ENCODE measurements around the gene ATP6V1C2. TPM values are rescaled to one million over a fixed set of nuclear protein-coding genes. Genes with fewer than 3 reads are reported as not detected.

ATP6V1C2 gene
- polyA plus RNA-seq, 3 donors = 0.03 TPM; not detected in 2

DNA sequence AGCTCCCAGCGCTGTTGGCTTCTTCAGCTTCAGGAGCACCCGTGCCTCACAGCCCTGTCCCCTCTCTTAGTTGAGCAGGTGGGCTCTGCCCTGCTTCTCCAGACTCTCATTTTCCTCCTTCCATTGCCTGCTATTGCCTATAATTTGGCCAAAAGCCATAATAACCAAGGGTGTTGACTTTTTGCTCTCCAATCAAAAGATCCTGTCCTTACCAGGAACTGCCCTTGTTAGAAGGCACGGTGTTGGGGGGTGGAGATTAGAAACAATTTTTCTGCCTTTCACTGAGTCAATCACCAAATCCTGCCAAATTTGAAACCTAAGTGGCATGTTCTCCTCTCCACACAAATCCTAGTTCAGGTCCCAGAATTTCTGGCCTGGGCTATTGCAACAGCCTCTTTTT lies 107.9 kb downstream of the ATP6V1C2 start:
- 85% methylated on average over 2 of the region's 3 CpGs for WGBS (ENCODE audit: insufficient coverage)
- Mint-ChIP-seq H3K9me3 (peaks cover 0 to 2% (median 0%) of the 10 kb centered on the region in 7 donors), H3K27me3 (ENCODE audit: low read depth in 3 of 3) (peaks cover 19 to 48% (median 32%) of the 10 kb centered on the region in 3 donors), H3K4me1 (peaks cover 14% of the 10 kb centered on the region), H3K4me3 (no peak overlapping the region), H3K36me3 (no peaks in the 10 kb centered on the region), H3K27ac (no peak overlapping the region)
- H2AFZ ChIP-seq (ENCODE audit: insufficient read depth, low read depth, low read length, poor library complexity, severe bottlenecking) = no peak overlapping the region
- DNase-seq = no peak
- H3K79me2 ChIP-seq (ENCODE audit: insufficient read depth, low read length) = no peaks in the 10 kb centered on the region
- H3K9ac ChIP-seq (ENCODE audit: insufficient read depth, low read length, poor library complexity, severe bottlenecking) = no peak overlapping the region
- TF ChIP-seq, protein P1, sequence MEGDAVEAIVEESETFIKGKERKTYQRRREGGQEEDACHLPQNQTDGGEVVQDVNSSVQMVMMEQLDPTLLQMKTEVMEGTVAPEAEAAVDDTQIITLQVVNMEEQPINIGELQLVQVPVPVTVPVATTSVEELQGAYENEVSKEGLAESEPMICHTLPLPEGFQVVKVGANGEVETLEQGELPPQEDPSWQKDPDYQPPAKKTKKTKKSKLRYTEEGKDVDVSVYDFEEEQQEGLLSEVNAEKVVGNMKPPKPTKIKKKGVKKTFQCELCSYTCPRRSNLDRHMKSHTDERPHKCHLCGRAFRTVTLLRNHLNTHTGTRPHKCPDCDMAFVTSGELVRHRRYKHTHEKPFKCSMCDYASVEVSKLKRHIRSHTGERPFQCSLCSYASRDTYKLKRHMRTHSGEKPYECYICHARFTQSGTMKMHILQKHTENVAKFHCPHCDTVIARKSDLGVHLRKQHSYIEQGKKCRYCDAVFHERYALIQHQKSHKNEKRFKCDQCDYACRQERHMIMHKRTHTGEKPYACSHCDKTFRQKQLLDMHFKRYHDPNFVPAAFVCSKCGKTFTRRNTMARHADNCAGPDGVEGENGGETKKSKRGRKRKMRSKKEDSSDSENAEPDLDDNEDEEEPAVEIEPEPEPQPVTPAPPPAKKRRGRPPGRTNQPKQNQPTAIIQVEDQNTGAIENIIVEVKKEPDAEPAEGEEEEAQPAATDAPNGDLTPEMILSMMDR (IDR thresholded peaks at IDR 0.05) = no peak
- no peaks in the 10 kb centered on the region for H3K36me3 ChIP-seq (replicated peaks in 1 of 2; ENCODE audit: control insufficient read depth in 1 of 2, insufficient read depth in 2 of 2, low read length in 2 of 2)
- no peaks in the 10 kb centered on the region for H4K20me1 ChIP-seq (ENCODE audit: insufficient read depth, low read length)
- peaks cover 0 to 39% of the 10 kb centered on the region in 2 donors for H3K27me3 ChIP-seq (ENCODE audit: control insufficient read depth in 2 of 2, insufficient read depth in 2 of 2, low read length in 2 of 2)
- no peaks in the 10 kb centered on the region for H3K9me3 ChIP-seq (replicated peaks in 1 of 2; ENCODE audit: control insufficient read depth in 1 of 2, insufficient read depth in 1 of 2, low read length in 2 of 2)
- intact Hi-C loops (cut with micrococcal nuclease) = no loop called here
- no peak overlapping the region for H3K27ac ChIP-seq (ENCODE audit: low read depth in 1 of 2, low read length in 2 of 2)
- H3K4me2 ChIP-seq (replicated peaks; ENCODE audit: extremely low read depth, low read length, poor library complexity, severe bottlenecking) = no peak overlapping the region
- H3K4me3 ChIP-seq (replicated peaks in 1 of 3; ENCODE audit: low read depth in 2 of 3, low read length in 3 of 3) = no peak overlapping the region
- peaks cover 0 to 5% of the 10 kb centered on the region in 2 donors for H3K4me1 ChIP-seq (ENCODE audit: control insufficient read depth in 1 of 2, insufficient read depth in 2 of 2, low read length in 2 of 2)

DNA sequence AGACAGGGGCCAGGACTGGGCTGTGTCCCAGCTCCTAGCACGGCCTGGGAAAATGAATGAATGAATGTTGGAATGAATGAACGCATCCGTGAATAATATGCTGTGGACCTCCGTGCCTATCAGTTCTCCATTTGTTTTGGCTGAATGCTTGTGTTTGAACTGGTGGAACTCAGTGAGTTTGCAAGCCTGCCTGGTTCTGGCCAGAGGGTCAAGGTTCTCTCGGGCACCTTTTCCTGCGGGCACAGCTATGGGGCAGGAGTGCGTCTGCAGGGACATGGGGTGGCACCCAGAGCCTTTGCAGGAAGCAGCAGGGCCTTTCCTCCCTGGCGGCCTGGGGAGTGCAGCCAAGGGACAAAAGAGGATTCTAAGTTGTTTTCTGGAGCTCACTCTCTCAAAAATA lies 108.8 kb downstream of the ATP6V1C2 start:
- intact Hi-C loops (cut with micrococcal nuclease) = loop anchor here (5.0 to 10.0 kb wide), 2 partner anchors 292 to 615 kb away; no protein-coding TSS in a partner anchor
- H3K79me2 ChIP-seq (ENCODE audit: insufficient read depth, low read length) = no peaks in the 10 kb centered on the region
- H3K27ac ChIP-seq (ENCODE audit: low read depth in 1 of 2, low read length in 2 of 2) = no peak overlapping the region
- no peak overlapping the region for H3K4me2 ChIP-seq (replicated peaks; ENCODE audit: extremely low read depth, low read length, poor library complexity, severe bottlenecking)
- Mint-ChIP-seq H3K36me3 (no peaks in the 10 kb centered on the region), H3K27me3 (ENCODE audit: low read depth in 3 of 3) (peaks cover 19 to 49% (median 29%) of the 10 kb centered on the region in 3 donors), H3K4me1 (peaks cover 16% of the 10 kb centered on the region), H3K9me3 (peaks cover 0 to 2% (median 0%) of the 10 kb centered on the region in 7 donors), H3K4me3 (no peak overlapping the region), H3K27ac (no peak overlapping the region)
- DNase-seq = no peak
- H3K9ac ChIP-seq (ENCODE audit: insufficient read depth, low read length, poor library complexity, severe bottlenecking) = no peak overlapping the region
- H3K9me3 ChIP-seq (replicated peaks in 1 of 2; ENCODE audit: control insufficient read depth in 1 of 2, insufficient read depth in 1 of 2, low read length in 2 of 2) = no peaks in the 10 kb centered on the region
- WGBS (ENCODE audit: insufficient coverage) = 94% methylated on average over 7 of the region's 8 CpGs
- H2AFZ ChIP-seq (ENCODE audit: insufficient read depth, low read depth, low read length, poor library complexity, severe bottlenecking) = no peak overlapping the region
- H3K4me1 ChIP-seq (ENCODE audit: control insufficient read depth in 1 of 2, insufficient read depth in 2 of 2, low read length in 2 of 2) = peaks cover 0 to 5% of the 10 kb centered on the region in 2 donors
- no peaks in the 10 kb centered on the region for H3K36me3 ChIP-seq (replicated peaks in 1 of 2; ENCODE audit: control insufficient read depth in 1 of 2, insufficient read depth in 2 of 2, low read length in 2 of 2)
- H3K27me3 ChIP-seq (ENCODE audit: control insufficient read depth in 2 of 2, insufficient read depth in 2 of 2, low read length in 2 of 2) = peaks cover 0 to 41% of the 10 kb centered on the region in 2 donors
- H4K20me1 ChIP-seq (ENCODE audit: insufficient read depth, low read length) = no peaks in the 10 kb centered on the region
- TF ChIP-seq, protein P1 (IDR thresholded peaks at IDR 0.05) = no peak
- H3K4me3 ChIP-seq (replicated peaks in 1 of 3; ENCODE audit: low read depth in 2 of 3, low read length in 3 of 3) = no peak overlapping the region

Data from CD14-positive monocyte (primary cell).